K562 (cell line): ENCODE measurements around the gene RIMBP3C. TPM values are rescaled to one million over a fixed set of nuclear protein-coding genes. Genes with fewer than 3 reads are reported as not detected.
A peak's percentile ranks its signal among the peaks of the same experiment; 100 is the strongest.

Experiments used
- CHD7 ChIP-seq: fragments of 200-600 bp; sonication (generic); IDR thresholded peaks from one replicate; pipeline ENCODE4 v1.6.1; 2012; ENCODE audit warnings: mild to moderate bottlenecking, low read depth, low read length, inconsistent platforms
- GTF2E2 ChIP-seq: fragments of 200-800 bp; sonication (Bioruptor generic); IDR thresholded peaks from 2 replicates; pipeline ENCODE4 v1.6.1; 2016; ENCODE audit warnings: missing genetic modification characterization, missing compliant biosample characterization
- PPARD ChIP-seq: fragments of 250-450 bp; sonication (Bioruptor Pico); IDR thresholded peaks from 2 replicates; pipeline ENCODE4 v1.8.0; 2022; ENCODE audit warnings: inconsistent platforms, mild to moderate bottlenecking, moderate library complexity
- ZFX ChIP-seq: sonication (generic); formaldehyde crosslinking; IDR thresholded peaks from 2 replicates; pipeline ENCODE4 v1.8.0; 2022; ENCODE audit warnings: mild to moderate bottlenecking, missing genetic modification reagents, moderate library complexity
- ZNF41 ChIP-seq: fragments of 250-450 bp; sonication (Bioruptor Pico); conservative IDR thresholded peaks from 2 replicates; pipeline ENCODE4 v1.4.0; 2020; ENCODE audit warnings: mild to moderate bottlenecking
- polyA plus RNA-seq, 8 experiments: library from polyadenylated mRNA; depleted of rRNA in 4 of 8; stranded (reverse) in 5 of 8; unstranded in 3 of 8; fragments of >200 nt; fragmentation: Nextera tagmentation in 2 of 8; fragmentation: Illumina TruSeq in 1 of 8; extraction: Ambion mirVana in 2 of 8; extraction: Trizol in 1 of 8; gene quantifications; 2 replicates each; pipeline versions ENCODE4 v1.2.1 to v1.2.3, GENCODE V29; 2011 to 2014; ENCODE audit warnings: inconsistent platforms in 1 of 8, missing spikeins in 1 of 8
- total RNA-seq, 7 experiments: library from RNA; depleted of rRNA in 6 of 7; stranded (reverse); fragments of >200 nt in 6 of 7; fragmentation: Illumina TruSeq in 2 of 7; extraction: Trizol in 2 of 7; gene quantifications; 2 replicates each; pipeline versions ENCODE4 v1.2.1 to v1.2.3, GENCODE V29; 2011 to 2021; ENCODE audit warnings: low replicate concordance in 1 of 7
- TF ChIP-seq, protein P1 (sequence below), 2 experiments: IDR thresholded peaks; 2 replicates each; pipeline ENCODE4 v1.6.1; 2012; ENCODE audit warnings: improper control_type of control experiment in 2 of 2, low read depth in 2 of 2, low read length in 2 of 2, borderline replicate concordance in 1 of 2
- TF ChIP-seq, protein P2 (sequence below): IDR thresholded peaks from 3 replicates; pipeline ENCODE4 v1.6.1; 2011; ENCODE audit warnings: borderline replicate concordance, mild to moderate bottlenecking; ENCODE audit not compliant: insufficient read length, insufficient read depth

The RIMBP3C gene
- total and polyA plus RNA-seq, 9 of the 15 experiments (the other 6 are each of a cell fraction or from before 2014, with no cell fraction given), result 0.09 to 0.98 (median 0.17) TPM; not detected in 2

DNA sequence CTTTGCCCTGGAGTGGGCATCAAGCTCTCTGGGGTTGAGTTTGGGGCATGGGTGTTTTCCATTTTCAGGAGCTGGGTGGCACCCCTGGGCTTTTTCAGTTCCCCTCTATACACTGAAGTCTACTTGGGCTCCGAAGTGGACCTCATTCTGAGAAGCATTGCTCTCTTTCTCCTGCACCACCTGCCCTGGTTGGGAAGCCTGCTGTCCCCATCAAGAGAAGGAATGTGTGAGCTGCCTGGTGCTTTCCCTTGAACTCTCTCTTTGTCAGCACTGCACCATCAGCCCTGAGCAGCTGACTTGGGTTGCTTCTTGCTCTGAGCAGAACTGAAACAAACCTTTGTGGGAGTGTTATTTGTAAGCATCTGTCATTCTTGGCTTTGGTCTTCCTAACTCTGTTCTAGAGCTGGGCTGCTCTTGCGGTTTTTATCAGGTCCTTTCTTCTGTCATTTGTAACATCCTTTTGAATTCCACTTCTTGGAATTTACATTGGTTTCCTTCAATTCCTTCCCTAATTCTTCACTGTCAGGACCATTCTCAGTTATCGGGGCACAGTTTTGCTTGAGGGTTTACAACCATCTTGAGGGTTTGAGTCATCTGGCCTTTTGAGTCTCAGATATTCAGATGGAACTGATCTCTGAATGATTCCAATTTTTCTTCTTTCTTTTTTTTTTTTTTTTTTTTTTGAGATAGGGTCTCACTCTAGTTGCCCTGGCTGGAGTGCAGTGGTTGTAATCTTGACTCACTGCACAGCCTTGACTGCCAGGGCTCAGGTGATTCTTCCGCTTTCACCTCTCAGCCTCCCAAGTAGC, 36.7 kb upstream of the RIMBP3C start (continued):
- TF ChIP-seq, protein P1, sequence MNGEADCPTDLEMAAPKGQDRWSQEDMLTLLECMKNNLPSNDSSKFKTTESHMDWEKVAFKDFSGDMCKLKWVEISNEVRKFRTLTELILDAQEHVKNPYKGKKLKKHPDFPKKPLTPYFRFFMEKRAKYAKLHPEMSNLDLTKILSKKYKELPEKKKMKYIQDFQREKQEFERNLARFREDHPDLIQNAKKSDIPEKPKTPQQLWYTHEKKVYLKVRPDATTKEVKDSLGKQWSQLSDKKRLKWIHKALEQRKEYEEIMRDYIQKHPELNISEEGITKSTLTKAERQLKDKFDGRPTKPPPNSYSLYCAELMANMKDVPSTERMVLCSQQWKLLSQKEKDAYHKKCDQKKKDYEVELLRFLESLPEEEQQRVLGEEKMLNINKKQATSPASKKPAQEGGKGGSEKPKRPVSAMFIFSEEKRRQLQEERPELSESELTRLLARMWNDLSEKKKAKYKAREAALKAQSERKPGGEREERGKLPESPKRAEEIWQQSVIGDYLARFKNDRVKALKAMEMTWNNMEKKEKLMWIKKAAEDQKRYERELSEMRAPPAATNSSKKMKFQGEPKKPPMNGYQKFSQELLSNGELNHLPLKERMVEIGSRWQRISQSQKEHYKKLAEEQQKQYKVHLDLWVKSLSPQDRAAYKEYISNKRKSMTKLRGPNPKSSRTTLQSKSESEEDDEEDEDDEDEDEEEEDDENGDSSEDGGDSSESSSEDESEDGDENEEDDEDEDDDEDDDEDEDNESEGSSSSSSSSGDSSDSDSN (IDR thresholded peaks at IDR 0.05; ENCODE audit: borderline replicate concordance in 1 of 2, low read depth in 2 of 2, low read length in 2 of 2), result peak in 1 of 2 experiments; percentile 34; a peak in 1 of 4 replicates
- TF ChIP-seq, protein P2, sequence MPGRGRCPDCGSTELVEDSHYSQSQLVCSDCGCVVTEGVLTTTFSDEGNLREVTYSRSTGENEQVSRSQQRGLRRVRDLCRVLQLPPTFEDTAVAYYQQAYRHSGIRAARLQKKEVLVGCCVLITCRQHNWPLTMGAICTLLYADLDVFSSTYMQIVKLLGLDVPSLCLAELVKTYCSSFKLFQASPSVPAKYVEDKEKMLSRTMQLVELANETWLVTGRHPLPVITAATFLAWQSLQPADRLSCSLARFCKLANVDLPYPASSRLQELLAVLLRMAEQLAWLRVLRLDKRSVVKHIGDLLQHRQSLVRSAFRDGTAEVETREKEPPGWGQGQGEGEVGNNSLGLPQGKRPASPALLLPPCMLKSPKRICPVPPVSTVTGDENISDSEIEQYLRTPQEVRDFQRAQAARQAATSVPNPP, result peak; percentile 26
- TF ChIP-seq ZNF41 (CRISPR knock-in tag), result peak; percentile 30
- no peak for TF ChIP-seq ZFX (CRISPR knock-in tag)
- peak; percentile 47; the same call in 1 of the 2 replicates for TF ChIP-seq PPARD (CRISPR knock-in tag)
- no peak for TF ChIP-seq GTF2E2 (tag)
- TF ChIP-seq CHD7, result peak; percentile 72
